ACHN (cell line): ENCODE results near the gene AUNIP.
A peak's percentile ranks its signal among the peaks of the same experiment; 100 is the strongest.

ENCODE experiments used
- DNase-seq: peaks from one replicate; pipeline ENCODE4 v3.0.0-alpha.2; 2015
- in situ Hi-C: cut with HindIII; loops from 2 replicates; pipeline ENCODE4 v1.10.0; 2017; ENCODE audit warnings: low sequenced_read_pairs, low pct_ligation_motif_present, low pct_unique_long_range_greater_than_20kb

AUNIP gene

GRCh38 chr1:25871086-25871703 lies 11.9 kb upstream of the AUNIP start:
- DNase-seq = no peak

GRCh38 chr1:25870614-25871013 lies 11.4 kb upstream of the AUNIP start:
- in situ Hi-C loops = no loop called here
- DNase-seq = no peak

More at GRCh38 chr1:25871086-25871703, 11.9 kb upstream of the AUNIP start:
- in situ Hi-C loops = no loop called here

GRCh38 chr1:25869909-25870606 lies 10.8 kb upstream of the AUNIP start:
- in situ Hi-C loops = no loop called here
- no peak for DNase-seq

- in situ Hi-C loops = no loop called here
- DNase-seq = peak; percentile 64
Measured at GRCh38 chr1:25867210-25867991, 8.1 kb upstream of the AUNIP start.

GRCh38 chr1:25866288-25866687 lies 7.0 kb upstream of the AUNIP start:
- in situ Hi-C loops = no loop called here
- DNase-seq = no peak

- in situ Hi-C loops = no loop called here
- DNase-seq = no peak
Measured at GRCh38 chr1:25864434-25864833, 5.2 kb upstream of the AUNIP start.

- in situ Hi-C loops = no loop called here
- no peak for DNase-seq
Measured at GRCh38 chr1:25863486-25864262, 4.4 kb upstream of the AUNIP start.

GRCh38 chr1:25862785-25863485 lies 3.7 kb upstream of the AUNIP start:
- no peak for DNase-seq
- in situ Hi-C loops = no loop called here

GRCh38 chr1:25861316-25862286 lies 2.3 kb upstream of the AUNIP start:
- DNase-seq = no peak
- in situ Hi-C loops = no loop called here

- no peak for DNase-seq
- in situ Hi-C loops = no loop called here
Measured at GRCh38 chr1:25858494-25858893, 763 bp downstream of the AUNIP start.

GRCh38 chr1:25856856-25857255 lies 2.4 kb downstream of the AUNIP start:
- in situ Hi-C loops = no loop called here
- DNase-seq = no peak

GRCh38 chr1:25854554-25854953 lies 4.7 kb downstream of the AUNIP start:
- DNase-seq = no peak
- in situ Hi-C loops = no loop called here

- DNase-seq = no peak
- in situ Hi-C loops = no loop called here
Measured at GRCh38 chr1:25848531-25848930, 10.7 kb downstream of the AUNIP start.

- in situ Hi-C loops = no loop called here
- DNase-seq = no peak
Measured at GRCh38 chr1:25847929-25848328, 11.3 kb downstream of the AUNIP start.

GRCh38 chr1:25845664-25846063 lies 13.6 kb downstream of the AUNIP start:
- in situ Hi-C loops = no loop called here
- no peak for DNase-seq

GRCh38 chr1:25844536-25845337 lies 14.5 kb downstream of the AUNIP start:
- DNase-seq = peak; percentile 50
- in situ Hi-C loops = no loop called here

- DNase-seq = no peak
- in situ Hi-C loops = no loop called here
Measured at GRCh38 chr1:25843483-25843882, 15.8 kb downstream of the AUNIP start.
